Astrocyte (in vitro differentiated cells and primary cell): ENCODE measurements around the gene TMEM120B.

Experiments used
- EZH2 ChIP-seq: IDR thresholded peaks from 2 replicates; pipeline ENCODE4 v1.6.1; 2012; ENCODE audit warnings: mild to moderate bottlenecking, low read length, inconsistent platforms; ENCODE audit not compliant: insufficient read depth
- TF ChIP-seq, protein P1 (sequence below): IDR thresholded peaks from 2 replicates; pipeline ENCODE4 v1.5.1; 2011; ENCODE audit warnings: low read depth, mild to moderate bottlenecking, inconsistent platforms, low read length, moderate library complexity; ENCODE audit not compliant: insufficient read depth

- TF ChIP-seq, protein P1, sequence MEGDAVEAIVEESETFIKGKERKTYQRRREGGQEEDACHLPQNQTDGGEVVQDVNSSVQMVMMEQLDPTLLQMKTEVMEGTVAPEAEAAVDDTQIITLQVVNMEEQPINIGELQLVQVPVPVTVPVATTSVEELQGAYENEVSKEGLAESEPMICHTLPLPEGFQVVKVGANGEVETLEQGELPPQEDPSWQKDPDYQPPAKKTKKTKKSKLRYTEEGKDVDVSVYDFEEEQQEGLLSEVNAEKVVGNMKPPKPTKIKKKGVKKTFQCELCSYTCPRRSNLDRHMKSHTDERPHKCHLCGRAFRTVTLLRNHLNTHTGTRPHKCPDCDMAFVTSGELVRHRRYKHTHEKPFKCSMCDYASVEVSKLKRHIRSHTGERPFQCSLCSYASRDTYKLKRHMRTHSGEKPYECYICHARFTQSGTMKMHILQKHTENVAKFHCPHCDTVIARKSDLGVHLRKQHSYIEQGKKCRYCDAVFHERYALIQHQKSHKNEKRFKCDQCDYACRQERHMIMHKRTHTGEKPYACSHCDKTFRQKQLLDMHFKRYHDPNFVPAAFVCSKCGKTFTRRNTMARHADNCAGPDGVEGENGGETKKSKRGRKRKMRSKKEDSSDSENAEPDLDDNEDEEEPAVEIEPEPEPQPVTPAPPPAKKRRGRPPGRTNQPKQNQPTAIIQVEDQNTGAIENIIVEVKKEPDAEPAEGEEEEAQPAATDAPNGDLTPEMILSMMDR: no peak
- no peak for TF ChIP-seq EZH2
Measured at GRCh38 chr12:121805171-121806008, 92.8 kb downstream of the TMEM120B start.
